ENCODE data around the gene APEH. TPM values are rescaled to one million over a fixed set of nuclear protein-coding genes. Genes with fewer than 3 reads are reported as not detected.

APEH gene
- total RNA-seq, 1 experiment from 2014 or later, result 236 TPM

DNA sequence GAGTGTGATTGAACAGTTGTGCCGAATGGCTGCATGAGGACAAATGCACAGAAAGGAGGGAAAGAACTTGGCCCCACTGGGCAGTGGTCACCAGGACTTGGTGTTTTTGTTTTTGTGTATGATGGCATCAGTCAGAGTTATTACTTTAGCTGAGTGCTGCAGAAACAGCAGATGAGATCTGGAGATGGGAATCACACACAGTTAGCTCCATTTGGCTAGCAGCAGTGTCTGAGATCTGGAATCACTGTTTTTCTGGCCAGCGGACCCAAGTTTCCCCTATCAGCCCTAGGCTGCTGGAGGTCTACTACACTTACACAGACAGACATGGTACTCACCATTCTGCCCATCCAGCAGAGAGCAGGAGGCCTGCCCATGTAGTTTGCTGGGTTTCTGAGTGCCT is 45.9 kb upstream of the APEH start:
- POLR2A ChIA-PET (ENCODE audit: unreplicated experiment), result no interaction called here
- Histone ChIP-seq H3K27me3 (ENCODE audit: low read length) (no peaks in the 10 kb centered on the region), H2AFZ (ENCODE audit: low read length) (no peak overlapping the region), H3K4me1 (ENCODE audit: insufficient read depth, low read length) (peaks cover 10% of the 10 kb centered on the region; the same call in 1 of the 2 replicates), H3K27ac (ENCODE audit: low read length) (no peak overlapping the region), H3K4me2 (ENCODE audit: low read length) (no peak overlapping the region), H3K9me2 (replicated peaks; ENCODE audit: low read length) (no peaks in the 10 kb centered on the region), H3K36me3 (ENCODE audit: low read depth, low read length) (no peaks in the 10 kb centered on the region), H3K9ac (ENCODE audit: low read length) (no peak overlapping the region), H3K4me3 (ENCODE audit: low read length) (no peak overlapping the region), H3F3A (ENCODE audit: low read length, unreplicated experiment) (no peaks in the 10 kb centered on the region), H4K20me1 (ENCODE audit: low read length) (no peaks in the 10 kb centered on the region), H3K9me3 (ENCODE audit: low read length) (no peaks in the 10 kb centered on the region), H3K79me2 (ENCODE audit: low read length) (no peaks in the 10 kb centered on the region)
- ATAC-seq (no peak), DNase-seq (no peak)
- BruUV-seq (replicated peaks), result no TSS peak
- CTCF ChIA-PET, result no interaction called here
- TF ChIP-seq, protein P1, sequence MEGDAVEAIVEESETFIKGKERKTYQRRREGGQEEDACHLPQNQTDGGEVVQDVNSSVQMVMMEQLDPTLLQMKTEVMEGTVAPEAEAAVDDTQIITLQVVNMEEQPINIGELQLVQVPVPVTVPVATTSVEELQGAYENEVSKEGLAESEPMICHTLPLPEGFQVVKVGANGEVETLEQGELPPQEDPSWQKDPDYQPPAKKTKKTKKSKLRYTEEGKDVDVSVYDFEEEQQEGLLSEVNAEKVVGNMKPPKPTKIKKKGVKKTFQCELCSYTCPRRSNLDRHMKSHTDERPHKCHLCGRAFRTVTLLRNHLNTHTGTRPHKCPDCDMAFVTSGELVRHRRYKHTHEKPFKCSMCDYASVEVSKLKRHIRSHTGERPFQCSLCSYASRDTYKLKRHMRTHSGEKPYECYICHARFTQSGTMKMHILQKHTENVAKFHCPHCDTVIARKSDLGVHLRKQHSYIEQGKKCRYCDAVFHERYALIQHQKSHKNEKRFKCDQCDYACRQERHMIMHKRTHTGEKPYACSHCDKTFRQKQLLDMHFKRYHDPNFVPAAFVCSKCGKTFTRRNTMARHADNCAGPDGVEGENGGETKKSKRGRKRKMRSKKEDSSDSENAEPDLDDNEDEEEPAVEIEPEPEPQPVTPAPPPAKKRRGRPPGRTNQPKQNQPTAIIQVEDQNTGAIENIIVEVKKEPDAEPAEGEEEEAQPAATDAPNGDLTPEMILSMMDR (conservative IDR thresholded peaks at IDR 0.05; ENCODE audit: low read depth, low read length), result no peak
- TF ChIP-seq EZH2 (IDR thresholded peaks at IDR 0.05; ENCODE audit: low read length, unreplicated experiment) (no peak), EZH2phosphoT487 (IDR thresholded peaks at IDR 0.05; ENCODE audit: borderline replicate concordance, low read length) (no peak)
- intact Hi-C loops (cut with micrococcal nuclease), result no loop called here

DNA sequence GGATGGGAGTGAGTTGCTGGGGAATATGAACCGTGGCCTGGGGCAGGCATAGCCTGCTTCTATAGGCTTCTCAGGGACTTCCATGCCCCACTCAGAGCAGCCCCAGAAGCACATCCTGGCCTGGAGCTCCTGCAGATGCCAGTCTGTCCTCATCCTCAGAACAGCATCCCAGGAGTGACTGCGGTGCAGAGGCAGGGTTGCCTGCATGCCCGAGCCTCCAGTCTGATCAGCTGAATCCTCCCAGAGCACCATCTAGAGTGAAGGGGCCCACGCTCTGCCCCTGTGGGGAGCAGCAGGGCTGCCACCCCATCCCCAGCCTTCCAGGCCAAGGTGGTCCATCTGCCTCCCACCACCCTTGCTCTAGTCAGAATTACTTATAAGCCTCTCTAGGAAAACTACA is 44.7 kb upstream of the APEH start:
- BruUV-seq (replicated peaks), result no TSS peak
- H3K27me3 ChIP-seq (ENCODE audit: low read length), result no peaks in the 10 kb centered on the region
- H3K9me2 ChIP-seq (replicated peaks; ENCODE audit: low read length), result no peaks in the 10 kb centered on the region
- no peaks in the 10 kb centered on the region for H3F3A ChIP-seq (ENCODE audit: low read length, unreplicated experiment)
- no peak overlapping the region for H3K9ac ChIP-seq (ENCODE audit: low read length)
- TF ChIP-seq, protein P1 (conservative IDR thresholded peaks at IDR 0.05; ENCODE audit: low read depth, low read length), result no peak
- TF ChIP-seq EZH2phosphoT487 (IDR thresholded peaks at IDR 0.05; ENCODE audit: borderline replicate concordance, low read length) (no peak), EZH2 (IDR thresholded peaks at IDR 0.05; ENCODE audit: low read length, unreplicated experiment) (no peak)
- no peaks in the 10 kb centered on the region for H3K9me3 ChIP-seq (ENCODE audit: low read length)
- ChIA-PET POLR2A (ENCODE audit: unreplicated experiment) (no interaction called here), CTCF (no interaction called here)
- H3K4me1 ChIP-seq (ENCODE audit: insufficient read depth, low read length), result peaks cover 10% of the 10 kb centered on the region; the same call in 1 of the 2 replicates
- H3K27ac ChIP-seq (ENCODE audit: low read length), result no peak overlapping the region
- no peak overlapping the region for H3K4me2 ChIP-seq (ENCODE audit: low read length)
- intact Hi-C loops (cut with micrococcal nuclease), result no loop called here
- no peaks in the 10 kb centered on the region for H3K36me3 ChIP-seq (ENCODE audit: low read depth, low read length)
- no peak overlapping the region for H3K4me3 ChIP-seq (ENCODE audit: low read length)
- no peak for ATAC-seq
- DNase-seq, result no peak
- H4K20me1 ChIP-seq (ENCODE audit: low read length), result no peaks in the 10 kb centered on the region
- H3K79me2 ChIP-seq (ENCODE audit: low read length), result no peaks in the 10 kb centered on the region
- no peak overlapping the region for H2AFZ ChIP-seq (ENCODE audit: low read length)

DNA sequence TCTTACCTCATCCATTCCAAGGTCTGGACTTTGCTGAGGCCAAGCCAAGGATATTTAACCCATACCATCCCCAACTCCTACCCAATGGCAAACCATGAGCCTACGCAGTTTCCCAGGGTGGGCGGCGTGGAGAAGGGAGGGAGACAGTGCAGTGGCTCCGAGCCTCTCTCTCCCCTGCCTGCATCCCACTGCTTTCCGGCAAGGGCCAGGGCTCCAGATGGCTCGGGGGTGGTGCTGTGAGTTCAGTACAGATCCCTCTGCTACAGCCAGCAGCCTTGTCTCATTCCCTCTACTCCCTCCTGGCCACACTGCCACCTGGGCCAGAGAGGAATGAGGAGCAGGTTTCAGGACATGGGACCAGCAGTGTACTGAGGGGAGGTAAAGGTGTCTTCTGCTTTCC is 44.3 kb upstream of the APEH start:
- H3K4me2 ChIP-seq (ENCODE audit: low read length), result no peak overlapping the region
- no peaks in the 10 kb centered on the region for H3K9me2 ChIP-seq (replicated peaks; ENCODE audit: low read length)
- no peak overlapping the region for H3K9ac ChIP-seq (ENCODE audit: low read length)
- no peak overlapping the region for H3K4me3 ChIP-seq (ENCODE audit: low read length)
- H2AFZ ChIP-seq (ENCODE audit: low read length), result no peak overlapping the region
- BruUV-seq (replicated peaks), result no TSS peak
- no peaks in the 10 kb centered on the region for H3K36me3 ChIP-seq (ENCODE audit: low read depth, low read length)
- POLR2A ChIA-PET (ENCODE audit: unreplicated experiment), result no interaction called here
- H3K27ac ChIP-seq (ENCODE audit: low read length), result no peak overlapping the region
- H3K79me2 ChIP-seq (ENCODE audit: low read length), result no peaks in the 10 kb centered on the region
- TF ChIP-seq EZH2phosphoT487 (IDR thresholded peaks at IDR 0.05; ENCODE audit: borderline replicate concordance, low read length) (no peak), EZH2 (IDR thresholded peaks at IDR 0.05; ENCODE audit: low read length, unreplicated experiment) (no peak)
- TF ChIP-seq, protein P1 (conservative IDR thresholded peaks at IDR 0.05; ENCODE audit: low read depth, low read length), result no peak
- H3K27me3 ChIP-seq (ENCODE audit: low read length), result no peaks in the 10 kb centered on the region
- H3K4me1 ChIP-seq (ENCODE audit: insufficient read depth, low read length), result peaks cover 10% of the 10 kb centered on the region; the same call in 1 of the 2 replicates
- DNase-seq (no peak), ATAC-seq (no peak)
- intact Hi-C loops (cut with micrococcal nuclease), result no loop called here
- no peaks in the 10 kb centered on the region for H3K9me3 ChIP-seq (ENCODE audit: low read length)
- CTCF ChIA-PET, result no interaction called here
- no peaks in the 10 kb centered on the region for H4K20me1 ChIP-seq (ENCODE audit: low read length)
- no peaks in the 10 kb centered on the region for H3F3A ChIP-seq (ENCODE audit: low read length, unreplicated experiment)
